HS-27A (cell line): ENCODE data around the gene L3MBTL2.
"Not testable (repeated sequence)": the region's sequence is repeated elsewhere in the genome, so short reads cannot be mapped to it uniquely, and the experiment has no call there.

Experiments
- DNase-seq: peaks from one replicate; pipeline ENCODE4 v3.0.0-alpha.2; 2012; ENCODE audit warnings: low read depth, missing footprints

The L3MBTL2 gene

DNA sequence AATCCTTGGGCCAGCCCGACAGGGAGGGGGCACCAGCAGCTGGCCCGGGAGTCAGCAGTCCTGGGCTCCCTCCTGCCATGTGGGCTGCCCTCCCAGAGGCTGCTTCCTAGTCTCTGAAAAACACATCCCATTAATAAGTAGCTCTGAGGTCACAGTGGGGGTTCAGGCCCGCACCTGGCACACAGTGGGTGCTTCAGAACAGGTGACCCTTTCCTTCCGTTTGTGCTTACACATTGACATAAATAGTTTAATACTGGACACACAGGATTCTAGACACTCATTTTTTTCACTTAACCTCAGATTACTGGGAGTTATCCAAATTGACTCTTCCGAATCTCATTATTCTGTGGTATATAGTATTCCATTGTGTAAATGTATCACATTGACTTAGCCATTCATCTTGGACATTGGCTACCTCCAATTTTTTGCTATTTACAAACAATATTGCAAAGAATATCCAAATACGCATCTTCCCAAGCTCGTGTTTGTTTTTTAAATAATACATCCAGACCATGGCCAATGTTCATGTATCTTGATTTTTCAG, 36.1 kb downstream of the L3MBTL2 start:
- no peak for DNase-seq

DNA sequence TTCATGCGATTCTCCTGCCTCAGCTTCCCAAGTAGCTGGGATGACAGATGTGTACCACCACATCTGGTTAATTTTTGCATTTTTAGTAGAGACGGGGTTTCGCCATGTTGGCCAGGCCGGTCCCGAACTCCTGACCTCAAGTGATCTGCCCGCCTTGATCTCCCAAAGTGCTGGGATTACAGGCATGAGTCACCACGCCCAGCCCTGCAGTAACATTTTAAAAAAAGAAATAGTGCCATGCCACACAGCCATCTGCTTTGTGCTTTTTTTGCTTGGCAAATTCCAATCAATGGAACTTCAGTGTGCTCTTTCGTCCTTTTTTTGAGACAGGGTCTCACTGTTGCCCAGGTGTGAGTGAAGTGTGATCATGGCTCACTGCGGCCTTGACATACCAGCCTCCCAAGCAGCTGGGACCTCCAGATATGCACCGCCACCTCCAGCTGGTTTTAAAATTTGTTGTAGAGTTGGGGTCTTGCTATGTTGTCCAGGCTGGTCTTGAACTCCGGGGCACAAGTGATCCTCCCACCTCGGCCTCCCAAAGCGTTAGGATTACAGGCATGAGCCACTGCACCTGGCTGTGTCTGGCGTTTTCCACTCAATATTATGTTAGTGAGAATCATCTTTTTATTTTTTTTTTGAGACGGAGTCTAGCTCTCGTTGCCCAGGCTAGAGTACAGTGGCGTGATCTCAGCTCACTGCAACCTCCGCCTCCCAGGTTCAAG, 37.4 kb downstream of the L3MBTL2 start:
- no peak for DNase-seq

DNA sequence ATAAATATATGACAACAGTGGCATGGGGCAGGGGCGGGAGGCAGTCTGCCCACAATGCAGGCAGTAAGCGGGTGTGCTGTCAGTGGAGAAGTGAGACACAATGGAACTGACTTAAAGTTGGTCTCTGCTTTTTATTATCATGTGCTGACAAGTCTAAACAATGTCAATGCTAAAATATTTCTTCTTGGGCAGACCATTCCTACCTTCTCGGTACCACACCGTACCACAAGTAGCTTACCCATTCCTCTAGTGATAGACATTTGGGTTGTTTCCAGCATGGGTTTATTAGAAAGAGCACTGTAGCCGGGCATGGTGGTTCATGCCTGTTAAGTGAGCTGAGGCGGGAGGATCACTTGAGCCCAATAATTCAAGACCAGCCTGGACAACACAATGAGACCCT, 38.2 kb downstream of the L3MBTL2 start:
- no peak for DNase-seq

DNA sequence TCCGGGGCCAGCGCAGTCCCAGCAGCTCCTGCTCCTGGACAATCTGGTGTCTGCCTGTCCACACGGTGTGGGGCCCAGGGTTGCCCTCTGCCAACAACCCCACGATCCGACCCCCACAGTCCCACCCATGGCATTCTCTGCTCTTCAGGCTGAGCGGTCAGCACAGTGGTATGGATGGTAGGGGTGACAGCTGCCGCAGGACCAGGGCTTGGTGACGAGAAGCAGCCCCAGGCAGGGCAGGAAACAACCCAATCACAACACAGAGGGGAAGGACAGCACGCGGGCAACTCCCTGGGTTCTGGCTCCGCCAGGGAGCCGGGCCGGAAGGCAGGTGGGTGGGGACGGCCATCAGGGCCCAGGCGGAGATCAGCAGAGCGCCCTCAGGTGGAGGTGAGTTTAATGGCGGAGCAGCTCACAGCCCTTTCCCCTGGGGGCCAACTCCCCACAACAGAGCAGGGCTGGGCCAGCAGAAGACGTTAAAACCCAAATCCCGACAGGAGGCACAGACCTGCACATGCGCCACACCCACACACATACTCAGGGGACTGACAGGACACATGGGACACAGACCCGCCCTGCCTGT, 40.9 kb downstream of the L3MBTL2 start:
- DNase-seq = no peak

DNA sequence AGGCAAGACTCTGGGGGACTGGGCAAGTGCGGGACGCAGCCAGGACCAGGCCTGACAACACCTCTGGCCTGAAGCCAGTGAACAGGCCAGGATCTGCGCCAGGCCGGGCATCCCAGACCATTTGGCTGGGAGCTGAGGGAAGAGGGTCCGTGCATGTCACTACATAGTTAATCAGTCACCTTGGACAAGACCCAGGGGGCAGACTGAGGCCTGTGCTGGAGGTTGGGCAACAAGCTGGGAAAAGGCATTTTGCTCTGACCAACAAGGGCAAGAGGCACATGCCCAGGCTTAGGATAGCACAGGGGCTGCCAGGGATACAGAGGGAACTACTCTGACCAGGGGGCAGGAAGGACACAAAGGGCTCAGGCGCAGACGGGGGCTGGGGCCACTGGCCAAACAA, 42.6 kb downstream of the L3MBTL2 start:
- no peak for DNase-seq

DNA sequence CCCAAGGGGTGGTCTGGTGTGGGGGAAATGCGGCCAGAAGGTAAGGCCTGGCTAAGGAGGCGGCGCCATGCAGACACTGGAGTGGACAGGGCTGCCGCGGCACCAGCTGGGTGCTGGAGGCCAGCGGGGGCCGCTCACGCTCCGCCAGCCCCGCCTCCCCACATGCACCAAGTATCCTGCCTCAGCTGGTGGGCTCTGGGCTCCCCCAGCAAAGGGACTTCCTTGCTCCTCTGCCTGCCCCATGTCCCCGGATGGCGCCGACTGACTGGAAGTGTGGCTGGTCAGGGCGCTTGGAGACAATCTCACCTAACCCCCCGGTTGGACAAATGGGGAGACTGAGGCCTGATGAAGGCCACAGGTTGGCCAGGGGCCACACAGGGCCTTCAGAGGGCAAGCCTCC, 43.2 kb downstream of the L3MBTL2 start:
- DNase-seq = no peak

DNA sequence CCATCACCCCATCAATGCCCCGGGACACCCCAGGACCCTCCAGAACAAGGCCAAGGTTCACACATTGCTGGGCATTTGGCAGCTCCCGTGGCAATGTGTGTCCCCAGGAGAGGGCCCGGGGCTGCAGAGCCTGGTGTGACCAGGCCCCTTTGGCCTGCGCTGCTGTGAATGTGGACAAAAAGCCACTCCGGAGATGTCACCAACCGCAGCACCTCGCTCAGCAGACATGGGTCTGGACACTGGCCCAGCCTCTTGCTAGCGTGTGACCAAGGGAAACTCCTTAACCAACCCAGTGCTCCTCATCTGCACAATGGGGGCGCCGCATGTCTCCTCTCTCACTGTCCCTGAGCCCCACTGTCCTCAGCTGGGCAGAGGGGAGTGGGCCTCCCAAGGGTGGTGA, 43.6 kb downstream of the L3MBTL2 start:
- DNase-seq = no peak

DNA sequence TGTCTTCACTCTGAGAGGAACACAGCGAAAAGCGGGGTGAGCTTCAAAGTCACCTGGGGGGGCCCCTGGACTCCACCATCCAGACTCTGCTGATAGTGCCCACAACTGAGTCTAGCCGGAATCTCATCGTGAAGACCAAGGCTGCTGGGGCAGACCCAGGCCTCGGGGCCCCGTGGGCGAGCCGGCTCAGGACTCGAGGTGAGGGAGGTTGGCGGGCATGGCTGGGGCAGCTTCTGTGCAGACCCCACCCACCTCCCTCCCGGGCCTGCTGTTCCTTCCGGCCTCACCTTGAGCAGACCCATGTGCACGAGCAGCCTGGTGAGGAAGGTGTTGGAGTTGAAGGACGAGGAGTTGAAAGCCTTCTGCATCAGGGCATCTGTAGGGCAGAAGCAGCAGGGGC, 44.3 kb downstream of the L3MBTL2 start:
- DNase-seq = no peak

DNA sequence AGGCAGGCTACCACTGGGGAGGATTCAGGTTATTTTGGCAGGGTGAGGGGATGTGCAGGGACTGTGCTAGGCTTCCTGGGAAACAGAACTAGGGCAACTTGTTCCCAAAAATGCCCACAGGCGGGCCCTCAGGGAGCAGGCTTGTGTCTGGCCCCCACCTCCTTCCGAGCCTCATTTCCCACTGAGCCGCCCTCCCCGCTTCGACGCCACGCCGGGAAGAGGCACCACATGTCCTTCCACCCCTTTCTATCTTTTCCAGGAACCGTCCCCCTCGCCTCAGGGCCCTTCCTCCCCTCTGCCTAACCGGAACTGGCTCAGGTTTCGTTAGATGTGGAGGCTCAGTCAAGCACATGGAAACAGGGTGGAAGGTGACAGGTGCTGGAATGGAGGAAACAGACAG, 45.0 kb downstream of the L3MBTL2 start:
- no peak for DNase-seq

DNA sequence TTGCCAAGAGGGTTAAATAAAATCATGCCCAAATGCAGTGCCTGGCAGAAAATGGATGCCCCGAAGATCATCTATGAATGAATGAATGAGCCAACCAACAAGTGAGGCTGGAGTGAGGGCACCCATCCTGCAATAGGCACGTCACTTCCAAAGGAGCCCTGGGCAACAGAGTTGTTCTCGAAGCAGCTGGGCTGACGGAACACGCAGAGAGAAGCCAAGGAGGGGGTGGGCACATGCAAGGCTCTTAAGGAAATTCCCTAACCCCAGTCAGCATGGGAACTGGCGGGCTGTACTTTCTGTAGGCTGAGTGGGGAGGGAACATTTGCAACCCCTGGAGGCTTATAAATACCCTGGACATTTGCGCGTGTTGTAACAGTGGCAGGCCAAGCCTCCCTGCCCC, 47.3 kb downstream of the L3MBTL2 start:
- DNase-seq = no peak

DNA sequence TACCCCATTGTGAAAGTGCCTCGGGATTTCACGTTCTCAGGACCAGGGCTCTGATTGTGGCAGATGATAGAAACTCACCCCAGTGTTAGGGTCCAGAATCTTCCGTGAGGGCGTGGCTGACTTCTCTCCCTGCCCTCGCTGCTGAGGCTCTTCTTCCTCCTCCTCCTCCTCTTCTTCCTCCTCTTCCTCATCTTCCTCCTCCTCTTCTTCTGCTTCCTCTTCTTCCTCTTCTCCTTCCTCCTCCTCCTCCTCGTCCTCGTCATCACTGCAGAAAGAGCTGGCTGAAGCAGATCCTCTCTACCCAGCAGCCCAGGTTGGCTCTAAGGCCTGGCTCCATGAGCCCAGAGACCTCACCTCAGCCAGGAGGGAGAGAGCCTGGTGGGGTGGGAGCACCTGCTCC, 49.1 kb downstream of the L3MBTL2 start:
- DNase-seq = no peak

DNA sequence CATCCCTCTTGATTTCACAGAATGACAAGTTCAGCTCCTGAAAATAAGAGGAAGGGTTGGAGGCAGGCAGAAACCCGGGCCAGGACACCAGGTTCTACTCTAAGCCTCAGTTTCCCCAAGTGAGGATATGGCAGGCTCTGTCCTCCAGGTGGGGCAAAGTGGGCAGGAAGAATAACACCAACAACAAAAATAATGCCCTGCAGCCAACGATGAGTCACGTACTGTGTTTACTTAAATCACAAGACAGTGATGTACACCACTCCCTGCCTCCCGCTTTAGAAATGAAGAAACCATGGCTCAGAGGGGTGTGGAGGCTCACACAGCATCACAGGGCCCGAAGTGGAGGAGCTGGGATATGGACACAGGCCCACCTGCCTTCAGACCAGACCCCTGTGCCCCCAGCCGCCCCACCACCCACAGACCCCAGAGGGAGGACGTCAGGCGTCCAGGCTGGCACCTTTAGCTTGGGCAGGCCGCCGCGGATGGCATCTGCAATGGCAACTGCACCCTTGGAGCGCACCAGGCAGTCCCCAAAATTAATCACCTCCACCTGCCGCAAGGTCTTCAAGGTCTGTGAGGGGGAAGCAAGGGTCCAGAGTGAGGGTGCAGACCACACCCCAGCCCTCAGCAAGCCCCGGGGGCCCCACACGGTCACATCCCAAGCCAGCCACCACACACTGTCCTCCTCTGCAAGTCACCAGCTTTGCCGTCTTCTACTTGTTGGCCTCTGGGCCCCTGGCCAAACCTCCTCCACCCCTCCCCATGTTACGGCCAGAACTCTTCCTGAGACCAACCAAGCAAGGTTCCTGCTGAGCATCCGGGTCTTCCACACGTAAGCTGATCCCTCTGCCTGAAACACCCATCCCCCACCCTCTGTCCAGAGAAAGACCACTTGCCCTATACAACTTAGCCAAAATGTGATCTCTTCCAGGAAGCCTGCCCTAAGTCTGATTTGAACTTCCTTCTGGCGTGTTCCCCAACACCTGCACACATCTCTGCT, 51.4 kb downstream of the L3MBTL2 start:
- no peak for DNase-seq

DNA sequence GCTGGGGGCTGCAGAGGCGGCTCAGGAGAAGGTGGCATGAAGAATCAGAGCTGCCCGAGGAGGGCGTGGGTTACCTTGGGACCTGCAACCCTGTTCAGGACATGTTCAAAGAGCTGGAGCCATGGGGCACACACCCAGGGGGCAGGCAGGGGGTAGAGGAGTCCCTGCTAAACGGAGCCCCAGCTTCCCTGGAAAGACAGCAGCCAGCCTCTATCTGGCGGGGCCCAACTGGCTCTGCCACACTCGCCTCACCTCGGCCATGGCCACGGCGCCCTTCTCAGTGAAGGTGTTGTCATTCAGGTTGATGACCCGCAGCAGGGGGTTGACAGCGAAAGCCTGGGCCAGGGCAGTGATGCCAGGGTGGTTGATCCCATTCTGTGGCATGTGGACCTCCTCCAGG, 52.6 kb downstream of the L3MBTL2 start:
- no peak for DNase-seq

DNA sequence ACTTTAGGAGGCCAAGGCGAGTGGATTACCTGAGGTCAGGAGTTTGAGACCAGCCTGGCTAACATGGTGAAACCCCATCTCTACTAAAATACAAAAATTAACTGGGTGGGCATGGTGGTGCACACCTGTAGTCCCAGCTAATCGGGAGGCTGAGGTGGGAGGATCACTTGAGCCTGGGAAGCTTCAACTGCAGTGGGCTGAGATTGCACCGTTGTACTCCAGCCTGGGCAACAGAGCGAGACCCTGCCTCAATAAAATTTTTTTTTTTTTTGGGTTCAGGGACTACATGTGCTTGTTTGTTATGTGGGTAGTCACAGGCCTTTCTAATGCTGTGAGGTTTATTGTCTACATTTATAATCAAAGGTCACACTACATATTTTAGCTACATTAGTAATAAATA, 54.6 kb downstream of the L3MBTL2 start:
- DNase-seq = not testable (repeated sequence)

DNA sequence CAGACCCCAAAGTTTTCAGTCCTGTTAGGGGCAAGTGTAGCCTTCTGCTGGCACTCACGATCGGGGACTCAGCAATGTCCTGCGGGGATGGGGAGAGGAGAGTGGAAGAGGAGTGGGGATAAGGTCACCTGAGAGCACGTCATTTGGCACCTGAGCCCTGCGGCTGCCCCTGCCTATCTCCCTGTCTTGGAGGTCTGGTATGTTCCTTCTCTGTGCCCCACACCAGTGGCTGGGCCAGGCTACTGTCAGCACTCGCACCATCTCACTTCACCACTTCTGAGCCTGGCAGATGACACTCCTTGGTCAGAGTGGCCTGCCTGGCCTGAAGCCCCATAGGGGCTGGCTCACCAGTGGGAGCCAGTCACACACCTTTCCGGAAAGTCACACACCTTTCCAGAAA, 55.8 kb downstream of the L3MBTL2 start:
- DNase-seq = no peak

DNA sequence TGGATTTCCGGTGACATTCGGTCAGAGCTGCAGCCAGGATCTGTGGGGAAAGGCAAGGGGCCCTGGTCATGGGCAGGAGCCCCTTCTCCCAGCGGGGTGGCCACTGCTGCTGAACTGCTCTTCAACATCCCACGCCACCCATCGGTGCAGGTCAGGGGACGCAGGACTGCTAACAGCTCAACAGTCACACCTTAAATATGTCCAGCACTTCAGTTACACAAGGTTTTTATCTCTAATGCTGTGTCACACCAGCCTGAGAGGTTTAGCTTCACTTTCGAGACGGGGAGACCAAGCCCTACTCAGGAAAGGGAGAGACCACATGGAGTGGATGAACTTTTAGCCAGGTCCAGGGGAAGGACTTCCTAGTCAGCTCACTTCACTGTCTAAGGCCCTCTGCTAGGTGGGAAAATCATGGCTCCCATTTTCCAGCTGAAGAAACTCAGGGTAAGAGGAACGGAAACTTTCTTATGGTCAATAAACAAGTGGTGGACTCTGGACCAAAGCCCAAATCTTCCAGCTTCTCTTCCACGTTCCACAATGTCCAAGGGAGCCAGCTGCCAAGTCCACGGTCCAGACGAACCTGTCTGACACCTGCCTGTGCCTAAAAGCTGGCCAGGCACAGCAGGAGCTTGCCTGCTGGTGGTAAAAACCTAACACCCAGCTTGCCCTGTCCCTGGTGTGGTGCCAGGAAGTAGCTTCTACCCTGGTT, 56.6 kb downstream of the L3MBTL2 start:
- DNase-seq = no peak

DNA sequence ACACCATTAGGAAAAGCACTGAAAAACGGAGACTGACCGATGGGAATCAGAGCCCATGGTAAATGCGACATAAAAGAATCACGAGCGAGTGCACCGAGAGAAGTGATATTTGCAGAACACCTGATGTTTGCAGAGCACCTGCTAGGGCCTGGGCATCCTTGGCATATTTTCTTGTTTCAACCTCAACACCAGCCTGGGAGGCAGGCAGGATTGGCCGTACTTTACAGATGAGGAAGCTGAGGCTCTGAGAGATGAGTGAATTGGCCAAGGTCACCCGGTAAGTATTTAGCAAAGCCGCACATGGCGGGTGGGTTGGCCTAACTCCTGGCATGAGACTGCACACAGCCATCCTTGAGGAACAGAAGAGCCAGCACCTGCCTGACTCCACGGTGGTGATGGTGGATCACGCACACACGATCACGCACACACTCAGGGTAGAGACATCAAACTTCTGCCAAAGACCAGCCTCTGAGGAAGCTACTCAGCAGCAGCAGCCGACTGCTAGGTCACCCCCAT, 57.2 kb downstream of the L3MBTL2 start:
- no peak for DNase-seq

DNA sequence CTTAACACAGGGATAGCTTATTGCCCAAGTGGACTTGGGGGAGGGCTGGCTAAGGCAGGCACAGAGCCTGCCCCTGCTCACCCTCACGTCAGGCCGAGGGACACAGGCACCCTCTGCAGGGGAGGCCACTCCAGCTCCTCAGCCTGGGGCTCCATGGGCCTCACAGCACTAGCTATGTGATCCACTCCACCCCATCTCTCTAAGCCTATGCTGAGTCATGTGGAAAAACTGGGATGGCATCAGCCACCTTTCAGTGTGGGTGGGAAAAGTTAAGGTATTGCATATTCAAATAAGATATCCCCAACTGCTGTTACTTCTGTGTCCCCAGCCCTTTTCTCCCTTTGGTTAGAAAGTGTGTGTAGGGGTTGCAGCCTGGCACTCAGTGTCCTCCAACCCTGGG, 58.6 kb downstream of the L3MBTL2 start:
- no peak for DNase-seq

DNA sequence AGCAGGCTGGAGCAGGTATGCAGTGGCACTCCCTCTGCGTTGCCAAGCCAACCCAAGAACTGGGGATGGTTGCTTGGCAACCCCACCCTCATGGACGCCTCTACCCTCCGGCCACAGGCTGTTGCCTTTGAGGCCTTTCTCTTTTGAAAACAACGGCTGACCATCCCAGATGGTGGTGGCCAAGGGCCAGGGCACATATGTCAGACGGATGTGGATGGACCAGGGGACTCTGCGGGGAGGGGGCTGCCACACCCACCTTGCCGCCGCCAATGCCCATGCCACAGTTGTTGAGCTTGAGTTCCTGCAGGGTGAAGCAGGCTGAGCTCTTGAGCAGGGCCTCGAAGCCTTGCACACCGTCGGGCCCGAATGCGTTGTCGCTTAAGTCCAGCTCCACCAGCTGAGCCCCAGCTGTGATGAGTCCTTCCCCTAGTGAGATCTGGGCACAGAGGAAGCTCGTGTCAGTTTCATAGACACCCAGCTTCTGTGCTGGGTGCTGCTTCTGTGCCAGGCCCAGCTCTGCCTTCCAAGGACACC, 59.4 kb downstream of the L3MBTL2 start:
- no peak for DNase-seq

DNA sequence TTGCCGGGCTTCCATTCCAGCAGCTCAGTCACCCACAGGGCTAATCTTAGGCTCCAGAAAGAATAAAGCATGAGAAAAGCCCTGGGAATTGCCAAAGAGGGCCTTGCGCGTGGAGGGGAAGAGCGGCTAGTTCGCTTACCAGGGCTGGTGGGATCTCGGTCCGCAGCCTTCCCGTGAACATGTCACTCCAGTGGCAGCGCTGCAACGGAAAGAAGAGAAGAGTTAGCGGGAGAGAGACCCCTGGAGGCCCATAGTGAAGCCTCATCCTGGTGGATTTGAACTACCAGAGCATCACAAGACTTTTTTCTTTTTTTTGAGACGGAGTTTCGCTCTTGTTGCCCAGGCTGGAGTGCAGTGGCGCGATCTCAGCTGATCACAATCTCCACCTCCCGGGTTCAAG, 62.8 kb downstream of the L3MBTL2 start:
- no peak for DNase-seq

DNA sequence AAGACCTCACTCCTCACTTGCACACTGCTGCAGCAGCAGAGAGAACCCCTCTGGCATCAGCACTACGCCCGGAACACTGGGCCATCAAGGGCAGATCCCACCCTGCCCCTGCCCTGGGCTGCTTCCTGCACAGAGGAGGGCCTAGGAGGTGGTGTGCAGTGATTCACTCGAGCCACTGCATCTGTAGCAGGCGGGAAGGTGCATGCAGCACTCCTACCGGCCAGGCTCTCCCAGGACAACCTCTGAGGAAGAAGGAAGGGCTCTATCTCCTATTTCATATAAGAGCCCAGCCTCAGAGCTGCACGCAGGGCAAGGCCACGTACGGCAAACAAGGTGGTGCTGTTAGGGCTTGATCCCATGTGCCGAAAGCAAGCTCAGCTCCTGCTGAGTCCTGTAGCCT, 66.7 kb downstream of the L3MBTL2 start:
- DNase-seq = no peak

DNA sequence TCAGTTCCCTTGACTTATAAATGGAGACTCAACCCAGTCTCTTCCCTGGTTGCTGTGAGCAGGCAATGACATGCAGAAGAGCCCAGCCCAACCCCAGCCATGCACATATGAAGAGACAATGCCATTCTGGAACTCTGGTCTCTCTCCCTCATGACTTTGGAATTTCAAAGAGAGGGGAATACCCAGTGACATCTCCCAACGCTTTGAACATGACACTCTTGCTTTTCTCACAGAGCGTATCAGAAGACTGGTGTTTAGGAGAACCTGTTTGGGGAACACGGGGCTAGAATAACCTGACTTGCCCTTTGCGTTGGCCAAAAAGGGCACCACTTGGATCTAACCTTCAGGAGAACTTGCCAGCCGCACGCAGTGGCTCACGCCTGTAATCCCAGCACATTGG, 68.0 kb downstream of the L3MBTL2 start:
- DNase-seq = no peak
